A673 (cell line): ENCODE data around the gene MYO1D. TPM values are rescaled to one million over a fixed set of nuclear protein-coding genes. Genes with fewer than 3 reads are reported as not detected.

Experiments used
- BruUV-seq: library from RNA; stranded (reverse); fragments of 400-500 nt; replicated peaks from 2 replicates; lab custom pipeline; 2021; lab: Mats Ljungman, UMichigan
- CTCF ChIA-PET: fragments of 300-600 bp; sonication (Branson Sonifier 250); formaldehyde crosslinking; loops from one replicate; lab custom pipeline; 2022; ENCODE audit warnings: antibody characterized with exemption; lab: Charles Lee
- POLR2A ChIA-PET: fragments of 300-600 bp; sonication (Branson Sonifier 250); formaldehyde crosslinking; loops from one replicate; lab custom pipeline; 2022; ENCODE audit warnings: antibody characterized with exemption; ENCODE audit not compliant: low non-redundant PET; lab: Charles Lee
- DNase-seq: peaks from one replicate; pipeline ENCODE4 v3.0.0-alpha.2; 2015; ENCODE audit warnings: low spot score
- H3K27ac ChIP-seq: fragments of 200-600 bp; sonication (generic); 2 replicates; pipeline ENCODE4 v1.5.1; 2016; ENCODE audit warnings: mixed run types, low read depth, mild to moderate bottlenecking, mixed read lengths, antibody characterized with exemption, low read length; ENCODE audit not compliant: poor library complexity, severe bottlenecking
- H3K27me3 ChIP-seq: fragments of 200-600 bp; sonication (generic); replicated peaks from 2 replicates; pipeline ENCODE4 v1.6.1; 2017; ENCODE audit warnings: mixed run types, low read depth, mild to moderate bottlenecking, mixed read lengths, antibody characterized with exemption, low read length; ENCODE audit not compliant: insufficient read depth, poor library complexity
- H3K36me3 ChIP-seq: fragments of 200-600 bp; sonication (generic); 2 replicates; pipeline ENCODE4 v1.6.1; 2016; ENCODE audit warnings: mixed run types, mild to moderate bottlenecking, mixed read lengths, antibody characterized with exemption, low read length; ENCODE audit not compliant: insufficient read depth, poor library complexity, severe bottlenecking
- H3K4me1 ChIP-seq: fragments of 200-600 bp; sonication (generic); 2 replicates; pipeline ENCODE4 v1.6.1; 2017; ENCODE audit warnings: mixed run types, mild to moderate bottlenecking, mixed read lengths, antibody characterized with exemption, low read length; ENCODE audit not compliant: insufficient read depth, poor library complexity, severe bottlenecking
- H3K4me3 ChIP-seq: fragments of 200-600 bp; sonication (generic); 2 replicates; pipeline ENCODE4 v1.5.1; 2016; ENCODE audit warnings: low read depth, mixed run types, mild to moderate bottlenecking, mixed read lengths, low read length; ENCODE audit not compliant: poor library complexity, severe bottlenecking
- H3K9me3 ChIP-seq: fragments of 200-600 bp; sonication (generic); 2 replicates; pipeline ENCODE4 v1.6.1; 2016; ENCODE audit warnings: mixed run types, low read depth, mild to moderate bottlenecking, mixed read lengths, antibody characterized with exemption, low read length; ENCODE audit not compliant: poor library complexity, severe bottlenecking
- EZH2 ChIP-seq: fragments of 200-600 bp; sonication (generic); IDR thresholded peaks from 2 replicates; pipeline ENCODE4 v1.6.1; 2017; ENCODE audit warnings: borderline replicate concordance, low read depth, mild to moderate bottlenecking, mixed read lengths, antibody characterized with exemption, low read length; ENCODE audit not compliant: poor library complexity, severe bottlenecking
- intact Hi-C: fragments of 100-400 bp; cut with micrococcal nuclease; formaldehyde crosslinking; loops from one replicate; pipeline ENCODE4 v1.10.0; 2022; ENCODE audit not compliant: unreplicated experiment
- total RNA-seq: library from RNA; stranded (reverse); gene quantifications from 2 replicates; pipeline ENCODE4 v1.2.3, GENCODE V29; 2021
- TF ChIP-seq, protein P1 (sequence below): fragments of 300-800, 200-600 bp; sonication (generic); conservative IDR thresholded peaks from 2 replicates; pipeline ENCODE4 v1.5.1; 2017; ENCODE audit warnings: low read depth, mild to moderate bottlenecking, antibody characterized with exemption, low read length, moderate library complexity, mixed read lengths

MYO1D gene
- total RNA-seq, 1 experiment from 2014 or later: 10.4 TPM

DNA sequence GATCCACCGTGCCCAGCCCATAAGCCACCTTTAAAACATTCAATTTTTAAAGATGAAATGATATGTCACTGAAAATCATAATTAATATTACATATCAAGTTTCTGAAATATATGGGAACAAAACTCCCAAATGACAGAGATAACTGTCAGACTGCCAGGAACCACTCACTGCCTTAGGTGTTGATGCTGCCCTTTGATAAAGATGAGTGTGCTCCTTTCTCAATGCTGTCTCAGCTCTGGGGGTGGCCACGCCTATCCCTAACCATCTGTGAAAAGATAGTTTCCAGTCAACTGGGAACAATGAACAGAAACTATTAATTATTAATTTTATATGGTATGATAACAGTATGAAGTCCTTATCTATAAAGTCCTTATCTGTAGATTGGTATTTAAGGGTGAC, 177.7 kb downstream of the MYO1D start:
- POLR2A ChIA-PET: no interaction called here

DNA sequence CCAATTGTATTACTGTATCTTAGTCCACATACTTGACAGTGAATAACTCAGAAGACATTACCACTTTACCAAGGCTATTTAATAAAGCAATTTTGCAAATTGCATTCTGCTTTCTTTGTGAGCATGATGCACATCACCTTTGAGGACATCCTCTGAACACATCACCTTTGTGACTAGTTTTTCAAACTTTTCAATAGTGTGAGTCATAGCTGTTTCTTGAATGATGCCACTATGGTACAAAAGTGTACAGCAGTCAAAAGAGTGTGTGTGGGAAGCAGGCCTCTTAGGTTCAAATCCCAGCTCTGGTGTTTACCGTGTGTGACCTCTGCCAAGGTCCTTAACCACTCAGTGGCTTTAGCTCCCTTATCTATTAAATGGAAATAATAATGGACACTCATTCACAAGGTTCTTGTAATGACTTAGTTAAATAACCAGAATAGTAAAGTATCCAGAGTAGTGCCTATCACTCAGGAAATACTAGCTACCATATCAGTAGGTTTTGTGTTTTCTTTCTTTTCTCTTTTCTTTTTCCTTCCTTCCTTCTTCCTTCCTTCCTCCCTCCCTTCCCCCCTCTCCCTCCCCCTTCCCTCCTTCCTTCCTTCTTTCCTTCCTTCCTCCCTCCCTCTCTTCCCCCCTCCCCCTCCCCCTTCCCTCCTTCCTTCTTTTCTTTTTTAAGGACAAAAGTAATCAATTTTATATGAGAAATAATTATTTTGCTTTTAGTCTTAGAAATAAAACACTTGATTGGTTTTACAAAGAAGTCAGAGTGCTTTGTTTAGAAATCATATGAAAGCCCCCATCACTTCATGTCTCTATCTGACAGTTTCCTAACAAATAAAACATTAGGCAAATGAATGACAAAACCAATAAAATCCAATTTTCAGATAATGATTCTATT, 178.9 kb downstream of the MYO1D start:
- no TSS peak for BruUV-seq
- TF ChIP-seq, protein P1, sequence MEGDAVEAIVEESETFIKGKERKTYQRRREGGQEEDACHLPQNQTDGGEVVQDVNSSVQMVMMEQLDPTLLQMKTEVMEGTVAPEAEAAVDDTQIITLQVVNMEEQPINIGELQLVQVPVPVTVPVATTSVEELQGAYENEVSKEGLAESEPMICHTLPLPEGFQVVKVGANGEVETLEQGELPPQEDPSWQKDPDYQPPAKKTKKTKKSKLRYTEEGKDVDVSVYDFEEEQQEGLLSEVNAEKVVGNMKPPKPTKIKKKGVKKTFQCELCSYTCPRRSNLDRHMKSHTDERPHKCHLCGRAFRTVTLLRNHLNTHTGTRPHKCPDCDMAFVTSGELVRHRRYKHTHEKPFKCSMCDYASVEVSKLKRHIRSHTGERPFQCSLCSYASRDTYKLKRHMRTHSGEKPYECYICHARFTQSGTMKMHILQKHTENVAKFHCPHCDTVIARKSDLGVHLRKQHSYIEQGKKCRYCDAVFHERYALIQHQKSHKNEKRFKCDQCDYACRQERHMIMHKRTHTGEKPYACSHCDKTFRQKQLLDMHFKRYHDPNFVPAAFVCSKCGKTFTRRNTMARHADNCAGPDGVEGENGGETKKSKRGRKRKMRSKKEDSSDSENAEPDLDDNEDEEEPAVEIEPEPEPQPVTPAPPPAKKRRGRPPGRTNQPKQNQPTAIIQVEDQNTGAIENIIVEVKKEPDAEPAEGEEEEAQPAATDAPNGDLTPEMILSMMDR: no peak
- TF ChIP-seq EZH2: no peak
- POLR2A ChIA-PET: no interaction called here
- CTCF ChIA-PET: no interaction called here
- Histone ChIP-seq H3K9me3 (no peaks in the 10 kb centered on the region), H3K27ac (no peak overlapping the region), H3K36me3 (no peaks in the 10 kb centered on the region), H3K4me3 (no peak overlapping the region), H3K4me1 (no peaks in the 10 kb centered on the region), H3K27me3 (no peaks in the 10 kb centered on the region)
- DNase-seq: no peak
- intact Hi-C loops: no loop called here

More for the DNA sequence above, 177.7 kb downstream of the MYO1D start:
- intact Hi-C loops: no loop called here
- H3K4me3 ChIP-seq: no peak overlapping the region
- no peak for DNase-seq
- no TSS peak for BruUV-seq
- TF ChIP-seq EZH2: no peak
- TF ChIP-seq, protein P1: no peak
- H3K4me1 ChIP-seq: no peaks in the 10 kb centered on the region
- no peaks in the 10 kb centered on the region for H3K9me3 ChIP-seq
- no peaks in the 10 kb centered on the region for H3K36me3 ChIP-seq
- no peaks in the 10 kb centered on the region for H3K27me3 ChIP-seq
- CTCF ChIA-PET: no interaction called here
- no peak overlapping the region for H3K27ac ChIP-seq

DNA sequence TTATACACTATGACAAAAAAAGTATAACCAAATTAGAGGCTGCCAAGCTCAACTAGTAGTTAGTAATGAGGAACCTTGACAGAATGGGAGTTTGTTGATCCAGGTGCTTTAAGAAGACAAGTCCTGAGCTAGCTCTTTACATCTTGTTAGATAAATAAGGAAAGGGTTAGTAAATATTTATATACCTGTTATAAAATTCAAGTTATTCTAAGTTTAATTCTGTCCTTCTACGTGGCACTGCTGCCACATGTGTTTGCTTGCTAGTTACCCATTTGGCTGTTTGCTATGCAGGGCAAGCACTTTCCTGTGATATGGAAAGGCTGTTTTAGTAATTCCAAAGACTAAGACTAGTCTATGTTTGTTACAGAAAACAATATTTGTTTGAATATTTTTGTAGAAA, 180.5 kb downstream of the MYO1D start:
- no peak overlapping the region for H3K4me3 ChIP-seq
- intact Hi-C loops: no loop called here
- H3K36me3 ChIP-seq: no peaks in the 10 kb centered on the region
- BruUV-seq: no TSS peak
- ChIA-PET CTCF (no interaction called here), POLR2A (no interaction called here)
- no peaks in the 10 kb centered on the region for H3K9me3 ChIP-seq
- no peaks in the 10 kb centered on the region for H3K27me3 ChIP-seq
- DNase-seq: no peak
- TF ChIP-seq, protein P1: no peak
- TF ChIP-seq EZH2: no peak
- no peaks in the 10 kb centered on the region for H3K4me1 ChIP-seq
- no peak overlapping the region for H3K27ac ChIP-seq
